GM12873 (cell line): ENCODE results near the gene HS1BP3.

Experiments used
- CTCF ChIP-seq: IDR thresholded peaks from 2 replicates; pipeline ENCODE4 v1.5.1; 2012; ENCODE audit warnings: low read depth, mild to moderate bottlenecking, moderate library complexity, low read length, control low read depth; ENCODE audit not compliant: insufficient read depth; ENCODE audit errors: missing control alignments

HS1BP3 gene

GRCh38 chr2:20673686-20674308 lies 22.9 kb upstream of the HS1BP3 start:
- no peak for TF ChIP-seq CTCF

DNA sequence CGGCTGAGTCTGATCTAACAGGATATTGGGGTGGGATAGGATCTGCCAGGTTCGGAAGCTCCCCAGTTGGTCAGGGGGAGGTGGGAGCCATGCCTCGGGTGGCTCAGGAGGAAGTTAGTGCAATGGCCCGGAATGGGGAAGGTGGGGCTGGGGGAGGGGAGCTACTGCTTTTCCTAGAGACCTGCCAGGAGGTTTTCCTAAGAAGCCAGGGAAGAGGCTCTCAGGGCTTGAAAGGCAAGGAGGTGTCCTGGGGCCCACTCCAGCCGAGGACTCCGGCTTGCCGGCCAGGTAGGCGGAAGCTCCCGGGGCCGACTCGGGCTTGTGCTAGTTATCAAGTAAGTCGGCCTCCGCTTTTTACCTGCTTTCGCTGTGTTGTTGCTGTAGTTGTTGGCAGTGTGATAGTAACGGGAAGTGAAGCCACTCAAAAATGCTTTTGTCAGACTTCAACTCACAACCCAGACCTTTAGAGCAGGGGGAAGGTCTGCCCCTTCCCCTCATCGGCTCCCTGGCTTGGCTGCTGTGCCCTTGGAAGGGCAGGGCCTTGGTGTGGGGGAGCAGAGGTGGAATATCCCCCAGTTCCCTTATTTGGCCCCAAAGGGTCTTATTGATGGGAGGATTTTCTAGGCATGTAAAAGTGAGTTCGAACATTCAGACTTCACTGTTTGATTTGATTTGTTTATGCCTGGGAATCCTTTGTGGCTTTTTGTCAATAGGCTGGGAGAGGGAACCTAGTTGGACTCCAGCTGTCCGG lies 21.5 kb upstream of the HS1BP3 start:
- TF ChIP-seq CTCF: no peak

DNA sequence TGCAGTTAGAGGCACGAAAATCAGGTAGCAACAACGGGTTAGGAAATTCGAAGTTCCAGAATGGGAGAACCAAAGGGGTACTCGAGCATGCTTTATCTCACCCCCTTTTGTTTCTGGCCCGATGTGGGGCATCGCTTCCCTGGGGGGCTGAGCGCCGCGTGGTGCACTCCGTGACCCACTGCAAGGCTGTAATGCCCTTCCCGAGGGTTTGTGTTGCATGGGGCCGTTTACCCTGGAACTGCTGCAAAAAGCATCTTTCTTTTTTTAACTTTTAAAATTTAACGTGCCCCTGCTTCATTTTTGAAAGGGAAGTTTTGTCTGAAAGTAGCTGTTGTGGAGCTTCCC lies 20.8 kb upstream of the HS1BP3 start:
- TF ChIP-seq CTCF: no peak

DNA sequence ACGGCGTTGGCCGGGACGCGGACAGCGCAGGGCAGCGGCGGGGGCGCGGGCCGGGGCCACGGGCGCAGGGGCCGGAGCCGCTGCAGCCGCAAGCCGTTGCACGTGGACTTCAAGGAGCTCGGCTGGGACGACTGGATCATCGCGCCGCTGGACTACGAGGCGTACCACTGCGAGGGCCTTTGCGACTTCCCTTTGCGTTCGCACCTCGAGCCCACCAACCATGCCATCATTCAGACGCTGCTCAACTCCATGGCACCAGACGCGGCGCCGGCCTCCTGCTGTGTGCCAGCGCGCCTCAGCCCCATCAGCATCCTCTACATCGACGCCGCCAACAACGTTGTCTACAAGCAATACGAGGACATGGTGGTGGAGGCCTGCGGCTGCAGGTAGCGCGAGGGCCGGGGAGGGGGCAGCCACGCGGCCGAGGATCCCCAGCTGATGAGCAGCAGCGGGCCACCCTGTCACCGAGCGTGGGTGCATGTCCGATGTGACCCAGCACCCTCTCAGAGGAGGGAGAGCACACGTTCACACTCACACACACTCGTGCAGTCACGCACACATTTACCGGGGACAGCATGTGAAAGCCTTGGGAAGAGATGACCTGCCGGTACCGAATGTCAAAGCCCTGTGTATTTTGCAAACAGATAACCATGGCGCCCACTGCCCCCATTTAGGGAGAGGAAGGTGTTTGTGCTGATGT lies 20.3 kb upstream of the HS1BP3 start:
- no peak for TF ChIP-seq CTCF

DNA sequence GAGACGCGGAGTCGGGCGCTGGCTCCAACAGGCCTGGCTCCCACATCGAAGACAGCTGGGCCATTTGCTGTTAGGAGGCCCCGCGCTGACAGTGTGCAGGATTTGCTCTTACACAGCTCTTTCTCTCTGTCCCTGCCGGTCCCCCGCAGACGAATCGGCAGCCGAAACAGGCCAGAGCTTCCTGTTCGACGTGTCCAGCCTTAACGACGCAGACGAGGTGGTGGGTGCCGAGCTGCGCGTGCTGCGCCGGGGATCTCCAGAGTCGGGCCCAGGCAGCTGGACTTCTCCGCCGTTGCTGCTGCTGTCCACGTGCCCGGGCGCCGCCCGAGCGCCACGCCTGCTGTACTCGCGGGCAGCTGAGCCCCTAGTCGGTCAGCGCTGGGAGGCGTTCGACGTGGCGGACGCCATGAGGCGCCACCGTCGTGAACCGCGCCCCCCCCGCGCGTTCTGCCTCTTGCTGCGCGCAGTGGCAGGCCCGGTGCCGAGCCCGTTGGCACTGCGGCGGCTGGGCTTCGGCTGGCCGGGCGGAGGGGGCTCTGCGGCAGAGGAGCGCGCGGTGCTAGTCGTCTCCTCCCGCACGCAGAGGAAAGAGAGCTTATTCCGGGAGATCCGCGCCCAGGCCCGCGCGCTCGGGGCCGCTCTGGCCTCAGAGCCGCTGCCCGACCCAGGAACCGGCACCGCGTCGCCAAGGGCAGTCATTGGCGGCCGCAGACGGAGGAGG lies 19.6 kb upstream of the HS1BP3 start:
- no peak for TF ChIP-seq CTCF

- no peak for TF ChIP-seq CTCF
Observed at GRCh38 chr2:20669562-20670314, 18.8 kb upstream of the HS1BP3 start.
